ENCODE data around the gene HOXD12.

Gene HOXD12

GRCh38 chr2:176132205-176133171, 32.9 kb downstream of the HOXD12 start:
- DNase-seq (ENCODE audit: low read depth): no peak

GRCh38 chr2:176133389-176133788, 33.8 kb downstream of the HOXD12 start:
- DNase-seq (ENCODE audit: low read depth): no peak

GRCh38 chr2:176134035-176134434, 34.4 kb downstream of the HOXD12 start:
- no peak for DNase-seq (ENCODE audit: low read depth)

- no peak for DNase-seq (ENCODE audit: low read depth)
These were observed 35.4 kb downstream of the HOXD12 start for GRCh38 chr2:176135035-176135440.

- no peak for DNase-seq (ENCODE audit: low read depth)
These were observed 37.0 kb downstream of the HOXD12 start for GRCh38 chr2:176136374-176137251.

- DNase-seq (ENCODE audit: low read depth): no peak
These were observed 37.6 kb downstream of the HOXD12 start for GRCh38 chr2:176137252-176137580.

GRCh38 chr2:176137906-176138305, 38.3 kb downstream of the HOXD12 start:
- no peak for DNase-seq (ENCODE audit: low read depth)

GRCh38 chr2:176138526-176138922, 38.9 kb downstream of the HOXD12 start:
- DNase-seq (ENCODE audit: low read depth): no peak

GRCh38 chr2:176138923-176139660, 39.5 kb downstream of the HOXD12 start:
- DNase-seq (ENCODE audit: low read depth): no peak

- DNase-seq (ENCODE audit: low read depth): no peak
These were observed 40.3 kb downstream of the HOXD12 start for GRCh38 chr2:176139661-176140512.

- DNase-seq (ENCODE audit: low read depth): no peak
These were observed 41.1 kb downstream of the HOXD12 start for GRCh38 chr2:176140513-176141317.

- no peak for DNase-seq (ENCODE audit: low read depth)
These were observed 42.7 kb downstream of the HOXD12 start for GRCh38 chr2:176142281-176142680.

GRCh38 chr2:176145085-176145969, 45.7 kb downstream of the HOXD12 start:
- no peak for DNase-seq (ENCODE audit: low read depth)

GRCh38 chr2:176146101-176146500, 46.5 kb downstream of the HOXD12 start:
- DNase-seq (ENCODE audit: low read depth): no peak

GRCh38 chr2:176146645-176147044, 47.0 kb downstream of the HOXD12 start:
- DNase-seq (ENCODE audit: low read depth): no peak

GRCh38 chr2:176147210-176147799, 47.7 kb downstream of the HOXD12 start:
- DNase-seq (ENCODE audit: low read depth): no peak

- no peak for DNase-seq (ENCODE audit: low read depth)
These were observed 48.4 kb downstream of the HOXD12 start for GRCh38 chr2:176147800-176148496.

GRCh38 chr2:176148751-176149421, 49.3 kb downstream of the HOXD12 start:
- DNase-seq (ENCODE audit: low read depth): no peak
